CD14-positive monocyte (primary cell): ENCODE results near the gene SIK3. TPM values are rescaled to one million over a fixed set of nuclear protein-coding genes. Genes with fewer than 3 reads are reported as not detected.

Experiments
- DNase-seq, 3 donors: peaks; one replicate each; pipeline ENCODE4 v3.0.0-alpha.2; 2011 to 2022
- H2AFZ ChIP-seq: 2 replicates; pipeline ENCODE4 v1.6.0; 2012; ENCODE audit warnings: mild to moderate bottlenecking, low read depth, low read length, inconsistent platforms; ENCODE audit not compliant: insufficient read depth, poor library complexity, severe bottlenecking
- H3K27ac ChIP-seq, 2 donors: 1 replicate in 1 of 2; 2 replicates in 1 of 2; pipeline ENCODE4 v1.5.1; 2012 to 2013; ENCODE audit warnings: low read length in 2 of 2, control low read depth in 1 of 2, inconsistent platforms in 1 of 2, low read depth in 1 of 2, mild to moderate bottlenecking in 1 of 2
- H3K27me3 ChIP-seq, 2 donors: one replicate each; pipeline versions ENCODE4 v1.6.0 to v1.6.1; 2011 to 2013; ENCODE audit warnings: low read length in 2 of 2; ENCODE audit not compliant: control insufficient read depth in 2 of 2, insufficient read depth in 2 of 2
- H3K36me3 ChIP-seq, 2 donors: replicated peaks in 1 of 2; 1 replicate in 1 of 2; 2 replicates in 1 of 2; pipeline versions ENCODE4 v1.5.1 to v1.6.1; 2012 to 2013; ENCODE audit warnings: low read length in 2 of 2, control low read depth in 1 of 2, inconsistent platforms in 1 of 2, mild to moderate bottlenecking in 1 of 2; ENCODE audit not compliant: insufficient read depth in 2 of 2, control insufficient read depth in 1 of 2
- H3K4me1 ChIP-seq, 2 donors: 1 replicate in 1 of 2; 2 replicates in 1 of 2; pipeline versions ENCODE4 v1.5.1 to v1.6.1; 2012 to 2013; ENCODE audit warnings: low read length in 2 of 2, control low read depth in 1 of 2, inconsistent platforms in 1 of 2, mild to moderate bottlenecking in 1 of 2, moderate library complexity in 1 of 2; ENCODE audit not compliant: insufficient read depth in 2 of 2, control insufficient read depth in 1 of 2
- H3K4me2 ChIP-seq: replicated peaks from 2 replicates; pipeline ENCODE3; 2012; ENCODE audit warnings: low read length, moderate library complexity, mild to moderate bottlenecking; ENCODE audit not compliant: poor library complexity, severe bottlenecking; ENCODE audit errors: extremely low read depth
- H3K4me3 ChIP-seq, 3 experiments: fragments of 200-600 bp in 1 of 3; sonication (generic) in 1 of 3; replicated peaks in 1 of 3; 1 replicate in 2 of 3; 2 replicates in 1 of 3; pipeline ENCODE4 v1.5.1; 2011 to 2013; ENCODE audit warnings: low read length in 3 of 3, mild to moderate bottlenecking in 3 of 3, control low read depth in 2 of 3, low read depth in 2 of 3, inconsistent platforms in 1 of 3, moderate library complexity in 1 of 3
- H3K79me2 ChIP-seq: 2 replicates; pipeline ENCODE4 v1.6.0; 2012; ENCODE audit warnings: mild to moderate bottlenecking, control low read depth, inconsistent platforms, low read length, moderate library complexity; ENCODE audit not compliant: insufficient read depth
- H3K9ac ChIP-seq: 2 replicates; pipeline ENCODE4 v1.6.0; 2017; ENCODE audit warnings: low read length, mild to moderate bottlenecking; ENCODE audit not compliant: insufficient read depth, poor library complexity, severe bottlenecking
- H3K9me3 ChIP-seq, 2 donors: replicated peaks in 1 of 2; 1 replicate in 1 of 2; 2 replicates in 1 of 2; pipeline versions ENCODE4 v1.5.1 to v1.6.1; 2012 to 2013; ENCODE audit warnings: low read length in 2 of 2, control low read depth in 1 of 2; ENCODE audit not compliant: control insufficient read depth in 1 of 2, insufficient read depth in 1 of 2
- H4K20me1 ChIP-seq: 2 replicates; pipeline ENCODE4 v1.6.0; 2012; ENCODE audit warnings: mild to moderate bottlenecking, low read length, control low read depth, moderate library complexity; ENCODE audit not compliant: insufficient read depth
- H3K27ac Mint-ChIP-seq, 7 donors: one replicate each; pipeline ENCODE4 v1.8.0; 2020; ENCODE audit warnings: mild to moderate bottlenecking in 7 of 7, mixed read lengths in 7 of 7, moderate library complexity in 6 of 7, inconsistent platforms in 2 of 7
- H3K27me3 Mint-ChIP-seq, 3 donors: one replicate each; pipeline ENCODE4 v1.8.0; 2021 to 2022; ENCODE audit warnings: low read depth in 3 of 3, mild to moderate bottlenecking in 3 of 3, mixed read lengths in 3 of 3, moderate library complexity in 3 of 3, inconsistent platforms in 1 of 3
- H3K36me3 Mint-ChIP-seq, 2 donors: one replicate each; pipeline ENCODE4 v1.8.0; 2020; ENCODE audit warnings: mixed read lengths in 2 of 2, inconsistent platforms in 1 of 2, mild to moderate bottlenecking in 1 of 2
- H3K4me1 Mint-ChIP-seq: one replicate; pipeline ENCODE4 v1.8.0; 2020; ENCODE audit warnings: mild to moderate bottlenecking, mixed read lengths
- H3K4me3 Mint-ChIP-seq, 2 donors: one replicate each; pipeline ENCODE4 v1.8.0; 2020; ENCODE audit warnings: mild to moderate bottlenecking in 2 of 2, mixed read lengths in 2 of 2, moderate library complexity in 1 of 2
- H3K9me3 Mint-ChIP-seq, 7 donors: one replicate each; pipeline ENCODE4 v1.8.0; 2020 to 2022; ENCODE audit warnings: mixed read lengths in 7 of 7, mild to moderate bottlenecking in 6 of 7, moderate library complexity in 6 of 7, inconsistent platforms in 2 of 7
- CTCF ChIP-seq: fragments of 200-600 bp; IDR thresholded peaks from one replicate; pipeline ENCODE4 v1.8.0; 2022; ENCODE audit warnings: antibody characterized with exemption, mild to moderate bottlenecking
- WGBS: methylation state at CpG from one replicate; pipeline ENCODE4 v1.1.5; 2013; ENCODE audit warnings: missing lambda C conversion rate; ENCODE audit not compliant: insufficient coverage; 5-methylcytosine and 5-hydroxymethylcytosine counted together
- intact Hi-C, 2 donors: fragments of 100-400 bp; cut with micrococcal nuclease; formaldehyde crosslinking; loops; one replicate each; pipeline versions ENCODE4 v1.15.0 to v1.15.1; 2023
- polyA plus RNA-seq, 3 donors: library from polyadenylated mRNA; depleted of rRNA in 1 of 3; unstranded in 2 of 3; stranded (reverse) in 1 of 3; fragments of 300-500 nt in 2 of 3; fragments of >200 nt in 1 of 3; fragmentation: Illumina TruSeq in 2 of 3; gene quantifications; 1 replicate in 2 of 3; 2 replicates in 1 of 3; pipeline ENCODE4 v1.2.3, GENCODE V29; 2012 to 2021

SIK3 gene
- polyA plus RNA-seq, 3 donors = 18.3 to 142 (median 20.0) TPM

GRCh38 chr11:116935089-116935488 is 163.1 kb downstream of the SIK3 start:
- intact Hi-C loops = no loop called here
- peaks cover 23 to 30% of the 10 kb centered on the region in 2 donors for H3K36me3 Mint-ChIP-seq

GRCh38 chr11:116933961-116934360 is 164.3 kb downstream of the SIK3 start:
- 100% methylated on average over 1 of the region's 3 CpGs for WGBS
- no peaks in the 10 kb centered on the region for H3K9me3 ChIP-seq
- no peak overlapping the region for H3K4me3 ChIP-seq
- H3K27ac ChIP-seq = no peak overlapping the region
- intact Hi-C loops = no loop called here
- Mint-ChIP-seq H3K36me3 (peaks cover 23 to 30% of the 10 kb centered on the region in 2 donors), H3K27me3 (peaks cover 0 to 1% (median 0%) of the 10 kb centered on the region in 3 donors), H3K4me1 (peaks cover 53% of the 10 kb centered on the region), H3K4me3 (no peak overlapping the region), H3K9me3 (peaks cover 0 to 2% (median 0%) of the 10 kb centered on the region in 7 donors), H3K27ac (no peak overlapping the region)
- no peak for TF ChIP-seq CTCF
- no peaks in the 10 kb centered on the region for H3K27me3 ChIP-seq
- no peak overlapping the region for H3K9ac ChIP-seq
- peaks cover 46 to 48% of the 10 kb centered on the region in 2 donors for H3K4me1 ChIP-seq
- peaks cover 57% of the 10 kb centered on the region for H3K79me2 ChIP-seq
- H3K36me3 ChIP-seq = peaks cover 10 to 21% of the 10 kb centered on the region in 2 donors
- H2AFZ ChIP-seq = no peak overlapping the region
- no peak overlapping the region for H3K4me2 ChIP-seq
- no peak for DNase-seq
- H4K20me1 ChIP-seq = peaks cover 4% of the 10 kb centered on the region

More at GRCh38 chr11:116935089-116935488, 163.1 kb downstream of the SIK3 start:
- Histone ChIP-seq H3K4me1 (peaks cover 41 to 48% of the 10 kb centered on the region in 2 donors), H3K9me3 (no peaks in the 10 kb centered on the region), H3K4me2 (no peak overlapping the region), H2AFZ (no peak overlapping the region), H3K4me3 (no peak overlapping the region), H4K20me1 (peaks cover 13% of the 10 kb centered on the region), H3K27ac (no peak overlapping the region), H3K79me2 (peaks cover 52% of the 10 kb centered on the region), H3K36me3 (peaks cover 10 to 21% of the 10 kb centered on the region in 2 donors), H3K9ac (no peak overlapping the region), H3K27me3 (no peaks in the 10 kb centered on the region)
- H3K4me3 Mint-ChIP-seq = no peak overlapping the region
- WGBS = no CpG with 5 or more reads among the region's 1 CpG
- peaks cover 0 to 2% (median 0%) of the 10 kb centered on the region in 3 donors for H3K27me3 Mint-ChIP-seq
- H3K9me3 Mint-ChIP-seq = peaks cover 0 to 2% (median 0%) of the 10 kb centered on the region in 7 donors
- TF ChIP-seq CTCF = no peak
- H3K4me1 Mint-ChIP-seq = peaks cover 53% of the 10 kb centered on the region
- DNase-seq = no peak
- no peak overlapping the region for H3K27ac Mint-ChIP-seq
